Activated B cell treated with CpG ODN at 0.5 μM for 24 hours (primary cell): ENCODE results near the gene MATN1. TPM values are rescaled to one million over a fixed set of nuclear protein-coding genes. Genes with fewer than 3 reads are reported as not detected.

ENCODE experiments used
- ATAC-seq: fragments of 200-7000 bp; cut with Tn5 transposase; one replicate; pipeline ENCODE4 v1.10.0; 2021; ENCODE audit warnings: low read depth, mild to moderate bottlenecking, moderate library complexity
- CTCF ChIA-PET: fragments of 350-600 bp; sonication (Branson Sonifier 250); formaldehyde crosslinking; loops from one replicate; lab custom pipeline; 2021; ENCODE audit warnings: antibody characterized with exemption; lab: Charles Lee
- POLR2A ChIA-PET: fragments of 350-600 bp; sonication (Branson Sonifier 250); formaldehyde crosslinking; loops from one replicate; lab custom pipeline; 2021; ENCODE audit warnings: antibody characterized with exemption; lab: Charles Lee
- DNase-seq: peaks from one replicate; pipeline ENCODE4 v3.0.0; 2022
- H3K27ac Mint-ChIP-seq: one replicate; pipeline ENCODE4 v1.8.0; 2020; ENCODE audit warnings: mixed read lengths
- H3K27me3 Mint-ChIP-seq: one replicate; pipeline ENCODE4 v1.8.0; 2021; ENCODE audit warnings: mixed read lengths
- H3K36me3 Mint-ChIP-seq: one replicate; pipeline ENCODE4 v1.8.0; 2021; ENCODE audit warnings: low read depth, mixed read lengths
- H3K4me1 Mint-ChIP-seq: one replicate; pipeline ENCODE4 v1.8.0; 2021; ENCODE audit warnings: mixed read lengths
- H3K4me3 Mint-ChIP-seq: one replicate; pipeline ENCODE4 v1.8.0; 2020; ENCODE audit warnings: mild to moderate bottlenecking, mixed read lengths
- H3K9me3 Mint-ChIP-seq: one replicate; pipeline ENCODE4 v1.8.0; 2020; ENCODE audit warnings: mixed read lengths
- intact Hi-C: fragments of 100-400 bp; cut with micrococcal nuclease; formaldehyde crosslinking; loops from one replicate; pipeline ENCODE4 v1.15.1; 2024
- total RNA-seq: library from RNA; stranded (reverse); gene quantifications from 2 replicates; pipeline ENCODE4 v1.2.3, GENCODE V29; 2022
- TF ChIP-seq, protein P1 (sequence below): fragments of 200-600 bp; IDR thresholded peaks from one replicate; pipeline ENCODE4 v1.8.0; 2022; ENCODE audit warnings: antibody characterized with exemption, mild to moderate bottlenecking

The MATN1 gene
- total RNA-seq, 1 donor from 2014 or later: 0.93 TPM

GRCh38 chr1:30662291-30662840 is 61.0 kb downstream of the MATN1 start:
- no peaks in the 10 kb centered on the region for H3K9me3 Mint-ChIP-seq
- no peak overlapping the region for H3K27ac Mint-ChIP-seq
- intact Hi-C loops: no loop called here
- no peaks in the 10 kb centered on the region for H3K4me1 Mint-ChIP-seq
- ATAC-seq: no peak
- ChIA-PET POLR2A (no interaction called here), CTCF (no interaction called here)
- DNase-seq: no peak
- no peaks in the 10 kb centered on the region for H3K36me3 Mint-ChIP-seq
- H3K27me3 Mint-ChIP-seq: peaks cover 10% of the 10 kb centered on the region
- H3K4me3 Mint-ChIP-seq: no peak overlapping the region
- TF ChIP-seq, protein P1, sequence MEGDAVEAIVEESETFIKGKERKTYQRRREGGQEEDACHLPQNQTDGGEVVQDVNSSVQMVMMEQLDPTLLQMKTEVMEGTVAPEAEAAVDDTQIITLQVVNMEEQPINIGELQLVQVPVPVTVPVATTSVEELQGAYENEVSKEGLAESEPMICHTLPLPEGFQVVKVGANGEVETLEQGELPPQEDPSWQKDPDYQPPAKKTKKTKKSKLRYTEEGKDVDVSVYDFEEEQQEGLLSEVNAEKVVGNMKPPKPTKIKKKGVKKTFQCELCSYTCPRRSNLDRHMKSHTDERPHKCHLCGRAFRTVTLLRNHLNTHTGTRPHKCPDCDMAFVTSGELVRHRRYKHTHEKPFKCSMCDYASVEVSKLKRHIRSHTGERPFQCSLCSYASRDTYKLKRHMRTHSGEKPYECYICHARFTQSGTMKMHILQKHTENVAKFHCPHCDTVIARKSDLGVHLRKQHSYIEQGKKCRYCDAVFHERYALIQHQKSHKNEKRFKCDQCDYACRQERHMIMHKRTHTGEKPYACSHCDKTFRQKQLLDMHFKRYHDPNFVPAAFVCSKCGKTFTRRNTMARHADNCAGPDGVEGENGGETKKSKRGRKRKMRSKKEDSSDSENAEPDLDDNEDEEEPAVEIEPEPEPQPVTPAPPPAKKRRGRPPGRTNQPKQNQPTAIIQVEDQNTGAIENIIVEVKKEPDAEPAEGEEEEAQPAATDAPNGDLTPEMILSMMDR: no peak

- Mint-ChIP-seq H3K4me1 (no peaks in the 10 kb centered on the region), H3K27ac (no peak overlapping the region), H3K27me3 (peaks cover 10% of the 10 kb centered on the region), H3K9me3 (no peaks in the 10 kb centered on the region), H3K36me3 (no peaks in the 10 kb centered on the region), H3K4me3 (no peak overlapping the region)
- ChIA-PET CTCF (no interaction called here), POLR2A (no interaction called here)
- intact Hi-C loops: no loop called here
- ATAC-seq (no peak), DNase-seq (no peak)
- TF ChIP-seq, protein P1: no peak
Measured at GRCh38 chr1:30661311-30661710, 62.1 kb downstream of the MATN1 start.

Other genes with a start within 250 kb of the MATN1 start
- gene LAPTM5, start 34.2 kb upstream of the MATN1 start, total RNA-seq: 726 and 766 TPM in 2 replicates
- 0.71 and 0.81 TPM in 2 replicates for gene SDC3, start 185.2 kb upstream of the MATN1 start, total RNA-seq